Gastrocnemius medialis (tissue), 4 donors: ENCODE measurements around the gene BANF2. TPM values are rescaled to one million over a fixed set of nuclear protein-coding genes. Genes with fewer than 3 reads are reported as not detected.
A peak's percentile ranks its signal among the peaks of the same experiment; 100 is the strongest.

Experiments used
- ATAC-seq, 2 donors: fragments of 150-250 bp; one replicate each; pipeline ENCODE4 v1.9.1; 2016
- DNase-seq, 2 donors: peaks; one replicate each; pipeline ENCODE4 v3.0.0-alpha.2; 2019
- H3K27ac ChIP-seq, 4 donors: fragments of 200-600 bp; sonication (generic); 1 replicate in 1 of 4; 2 replicates in 3 of 4; pipeline ENCODE4 v1.5.1; 2016 to 2018; ENCODE audit warnings: mild to moderate bottlenecking in 2 of 4, moderate library complexity in 1 of 4
- H3K27me3 ChIP-seq, 3 donors: fragments of 200-600 bp; sonication (generic) in 2 of 3; 1 replicate in 1 of 3; 2 replicates in 2 of 3; pipeline versions ENCODE4 v1.5.1 to v1.6.0; 2016 to 2019; ENCODE audit warnings: mild to moderate bottlenecking in 1 of 3, moderate library complexity in 1 of 3
- H3K36me3 ChIP-seq, 2 donors: fragments of 200-600 bp; sonication (generic) in 1 of 2; one replicate each; pipeline ENCODE4 v1.5.1; 2017 to 2018
- H3K4me1 ChIP-seq, 2 donors: fragments of 200-600 bp; sonication (generic) in 1 of 2; one replicate each; pipeline ENCODE4 v1.5.1; 2016 to 2017; ENCODE audit warnings: mild to moderate bottlenecking in 2 of 2
- H3K4me3 ChIP-seq, 4 donors: fragments of 200-600 bp; sonication (generic) in 3 of 4; 1 replicate in 1 of 4; 2 replicates in 3 of 4; pipeline ENCODE4 v1.5.1; 2016 to 2019; ENCODE audit warnings: mild to moderate bottlenecking in 2 of 4
- H3K9me3 ChIP-seq, 3 donors: fragments of 200-600 bp; sonication (generic) in 2 of 3; 1 replicate in 1 of 3; 2 replicates in 2 of 3; pipeline ENCODE4 v1.5.1; 2016 to 2019
- POLR2A ChIP-seq, 2 donors: fragments of 450-650 bp; IDR thresholded peaks; one replicate each; pipeline ENCODE4 v1.6.1; 2017; ENCODE audit warnings: antibody characterized with exemption in 2 of 2, mild to moderate bottlenecking in 2 of 2, moderate library complexity in 2 of 2
- in situ Hi-C, 4 donors: fragments of 200-750 bp; cut with MboI; loops; one replicate each; pipeline versions ENCODE4 v1.15.0 to v1.8.0; 2017; ENCODE audit warnings: low sequenced_read_pairs in 4 of 4
- intact Hi-C: fragments of 100-400 bp; cut with DNase I; formaldehyde crosslinking; loops from one replicate; pipeline ENCODE4 v1.15.1; 2023; ENCODE audit warnings: low total_unique reads
- total RNA-seq, 4 donors: library from RNA; depleted of rRNA; stranded (reverse); fragments of >200 nt; gene quantifications; one replicate each; pipeline versions ENCODE4 v1.1.0 to v1.2.3, GENCODE V29; 2016
- TF ChIP-seq, protein P1 (sequence below), 5 experiments: fragments of 450-650 bp in 3 of 5; fragments of 200-600 bp in 2 of 5; sonication (generic) in 2 of 5; IDR thresholded peaks in 4 of 5; conservative IDR thresholded peaks in 1 of 5; 1 replicate in 4 of 5; 2 replicates in 1 of 5; pipeline ENCODE4 v1.5.1; 2016 to 2019; ENCODE audit warnings: antibody characterized with exemption in 5 of 5, mild to moderate bottlenecking in 3 of 5, moderate library complexity in 3 of 5

Gene BANF2
- total RNA-seq, 4 donors from 2014 or later, result not detected

DNA sequence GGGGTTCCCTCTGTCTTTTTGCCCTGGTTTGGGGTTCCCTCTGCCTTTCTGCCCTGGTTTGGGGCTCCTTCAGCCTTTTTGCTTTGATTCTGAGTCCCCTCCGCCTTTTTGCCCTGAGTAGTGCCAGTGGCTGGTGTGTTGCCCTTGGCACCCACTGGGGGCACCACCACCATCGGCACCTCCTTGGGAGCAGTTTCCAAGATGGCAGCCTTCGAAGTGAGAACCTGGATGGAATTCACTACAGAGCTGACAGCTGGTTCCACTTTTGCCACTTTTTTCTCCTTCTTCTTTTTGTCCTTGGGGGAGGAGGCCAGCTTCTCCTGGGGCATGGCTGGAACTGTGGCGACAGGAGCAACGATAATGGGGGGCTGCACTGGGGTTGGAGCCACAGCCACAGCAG, 40.0 kb upstream of the BANF2 start:
- Histone ChIP-seq H3K36me3 (peaks cover 0 to 10% of the 10 kb centered on the region in 2 donors), H3K27me3 (no peaks in the 10 kb centered on the region), H3K4me1 (peaks cover 22 to 23% of the 10 kb centered on the region in 2 donors), H3K27ac (no peak overlapping the region), H3K9me3 (no peaks in the 10 kb centered on the region), H3K4me3 (no peak overlapping the region)
- in situ Hi-C loops, result loop anchor here in 1 of 4 donors (25.0 kb wide), 1 partner anchor 102 kb away; no protein-coding TSS in a partner anchor
- DNase-seq (no peak), ATAC-seq (no peak)
- intact Hi-C loops, result no loop called here
- TF ChIP-seq, protein P1, sequence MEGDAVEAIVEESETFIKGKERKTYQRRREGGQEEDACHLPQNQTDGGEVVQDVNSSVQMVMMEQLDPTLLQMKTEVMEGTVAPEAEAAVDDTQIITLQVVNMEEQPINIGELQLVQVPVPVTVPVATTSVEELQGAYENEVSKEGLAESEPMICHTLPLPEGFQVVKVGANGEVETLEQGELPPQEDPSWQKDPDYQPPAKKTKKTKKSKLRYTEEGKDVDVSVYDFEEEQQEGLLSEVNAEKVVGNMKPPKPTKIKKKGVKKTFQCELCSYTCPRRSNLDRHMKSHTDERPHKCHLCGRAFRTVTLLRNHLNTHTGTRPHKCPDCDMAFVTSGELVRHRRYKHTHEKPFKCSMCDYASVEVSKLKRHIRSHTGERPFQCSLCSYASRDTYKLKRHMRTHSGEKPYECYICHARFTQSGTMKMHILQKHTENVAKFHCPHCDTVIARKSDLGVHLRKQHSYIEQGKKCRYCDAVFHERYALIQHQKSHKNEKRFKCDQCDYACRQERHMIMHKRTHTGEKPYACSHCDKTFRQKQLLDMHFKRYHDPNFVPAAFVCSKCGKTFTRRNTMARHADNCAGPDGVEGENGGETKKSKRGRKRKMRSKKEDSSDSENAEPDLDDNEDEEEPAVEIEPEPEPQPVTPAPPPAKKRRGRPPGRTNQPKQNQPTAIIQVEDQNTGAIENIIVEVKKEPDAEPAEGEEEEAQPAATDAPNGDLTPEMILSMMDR (IDR thresholded peaks at IDR 0.05 in 4 of 5, conservative IDR thresholded peaks at IDR 0.05 in 1 of 5), result no peak
- no peak for TF ChIP-seq POLR2A (IDR thresholded peaks at IDR 0.05)

DNA sequence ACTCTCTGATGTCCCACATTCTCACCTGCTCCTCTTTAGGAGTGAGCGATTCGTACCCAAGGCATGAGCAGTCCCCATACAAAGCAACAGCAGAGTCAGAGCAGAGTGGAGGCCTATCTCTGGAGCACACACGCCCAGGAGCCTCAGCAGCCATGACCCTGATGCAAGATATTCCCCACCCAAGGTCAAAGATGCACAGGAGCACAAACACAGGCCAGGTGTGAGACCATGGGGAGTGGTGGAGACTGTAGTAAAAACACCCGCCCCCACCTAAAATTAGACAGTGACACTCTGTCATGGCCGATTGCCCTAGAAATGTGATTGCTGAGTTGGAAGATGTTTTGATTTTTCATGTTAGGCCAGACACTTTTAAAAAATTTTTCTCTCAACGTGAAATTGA, 39.1 kb upstream of the BANF2 start:
- peaks cover 17 to 23% of the 10 kb centered on the region in 2 donors for H3K4me1 ChIP-seq

DNA sequence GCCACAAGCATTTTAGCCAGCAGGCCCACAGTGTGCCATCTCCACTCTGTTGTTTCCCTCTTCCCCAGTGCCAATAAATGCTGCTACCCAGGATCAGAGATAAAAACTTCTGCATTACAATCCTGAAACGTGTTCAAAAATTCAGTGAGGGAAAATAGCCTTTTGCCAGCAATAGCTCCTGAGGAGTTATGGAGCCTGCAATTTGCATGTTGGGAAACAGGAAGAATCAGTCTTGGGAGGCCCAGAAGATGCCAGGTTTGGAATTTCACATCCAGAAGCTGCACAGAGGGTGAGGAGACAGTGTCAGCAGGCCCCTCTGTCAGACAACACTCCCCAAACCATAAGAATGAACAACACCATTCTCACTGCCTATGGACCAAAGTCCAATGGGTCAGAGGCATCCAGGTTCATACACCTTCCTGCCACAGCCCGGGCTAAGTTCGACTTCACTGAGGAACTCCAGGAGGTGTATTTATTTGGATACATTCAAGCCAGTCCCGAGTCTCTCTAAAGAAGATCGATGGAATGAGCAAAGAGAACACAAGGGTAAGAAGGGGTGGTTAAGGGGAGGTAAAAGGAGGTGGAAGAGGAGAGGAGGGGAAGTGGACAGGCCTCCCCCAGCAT, 38.5 kb upstream of the BANF2 start:
- intact Hi-C loops, result no loop called here

More for the DNA sequence above, 39.1 kb upstream of the BANF2 start:
- intact Hi-C loops (no loop called here), in situ Hi-C loops (loop anchor here in 1 of 4 donors (25.0 kb wide), 1 partner anchor 102 kb away; no protein-coding TSS in a partner anchor)
- Histone ChIP-seq H3K27me3 (no peaks in the 10 kb centered on the region), H3K4me3 (no peak overlapping the region), H3K9me3 (no peaks in the 10 kb centered on the region), H3K27ac (peak overlapping the region in 1 of 4 donors; percentile 25), H3K36me3 (peaks cover 0 to 10% of the 10 kb centered on the region in 2 donors)
- ATAC-seq (no peak), DNase-seq (no peak)
- TF ChIP-seq, protein P1 (IDR thresholded peaks at IDR 0.05 in 4 of 5, conservative IDR thresholded peaks at IDR 0.05 in 1 of 5), result no peak
- no peak for TF ChIP-seq POLR2A (IDR thresholded peaks at IDR 0.05)

DNA sequence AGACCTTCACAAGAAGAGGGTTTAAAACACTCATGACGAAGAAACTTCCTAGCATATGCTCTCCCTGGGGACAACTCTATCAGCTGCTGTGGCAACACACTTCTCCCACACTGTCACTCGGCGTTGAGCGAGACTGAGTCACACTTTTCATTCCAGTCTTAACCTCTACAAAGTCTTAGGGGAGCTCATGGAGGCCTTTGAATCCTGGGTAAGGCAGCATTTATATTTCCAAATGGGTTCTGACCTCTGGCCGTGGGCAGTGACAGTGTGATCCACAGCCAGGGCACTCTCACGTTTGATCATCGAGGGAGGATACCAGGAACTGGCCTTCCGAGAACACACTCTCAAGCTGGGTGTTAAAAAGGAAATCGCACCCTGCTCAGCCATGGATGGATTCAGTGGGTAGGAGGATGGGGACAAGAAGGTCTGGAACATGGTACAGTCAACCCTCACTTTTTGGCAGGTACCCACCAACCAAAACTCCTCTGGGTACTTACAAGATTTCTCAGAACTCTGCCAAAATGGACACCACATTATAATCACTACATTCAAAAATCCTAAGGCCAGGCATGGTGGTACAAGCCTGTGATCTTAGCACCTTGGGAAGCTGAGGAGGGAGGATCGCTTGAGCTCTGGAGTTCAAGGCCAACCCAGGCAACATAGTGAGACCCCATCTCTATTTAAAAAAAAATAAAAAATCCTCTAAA, 37.3 kb upstream of the BANF2 start:
- in situ Hi-C loops, result loop anchor here in 1 of 4 donors (25.0 kb wide), 1 partner anchor 100 kb away; no protein-coding TSS in a partner anchor
- H3K36me3 ChIP-seq, result peaks cover 0 to 10% of the 10 kb centered on the region in 2 donors

More for the DNA sequence above, 38.5 kb upstream of the BANF2 start:
- Histone ChIP-seq H3K27ac (peak overlapping the region; percentile 15 to 43 (median 26)), H3K4me3 (no peak overlapping the region), H3K36me3 (peaks cover 0 to 10% of the 10 kb centered on the region in 2 donors), H3K4me1 (peaks cover 17 to 23% of the 10 kb centered on the region in 2 donors), H3K9me3 (no peaks in the 10 kb centered on the region), H3K27me3 (no peaks in the 10 kb centered on the region)
- DNase-seq (no peak), ATAC-seq (no peak)
- no peak for TF ChIP-seq POLR2A (IDR thresholded peaks at IDR 0.05)
- TF ChIP-seq, protein P1 (IDR thresholded peaks at IDR 0.05 in 4 of 5, conservative IDR thresholded peaks at IDR 0.05 in 1 of 5), result no peak
- in situ Hi-C loops, result loop anchor here in 1 of 4 donors (25.0 kb wide), 1 partner anchor 101 kb away; no protein-coding TSS in a partner anchor

More for the DNA sequence above, 37.3 kb upstream of the BANF2 start:
- TF ChIP-seq, protein P1 (IDR thresholded peaks at IDR 0.05 in 4 of 5, conservative IDR thresholded peaks at IDR 0.05 in 1 of 5), result no peak
- no peak for TF ChIP-seq POLR2A (IDR thresholded peaks at IDR 0.05)
- ATAC-seq (peak; percentile 69 to 92), DNase-seq (peak; percentile 56 to 62)
- H3K27ac ChIP-seq, result peak overlapping the region; percentile 25 to 61 (median 35)
- H3K27me3 ChIP-seq, result no peaks in the 10 kb centered on the region
- intact Hi-C loops, result no loop called here
- H3K4me3 ChIP-seq, result no peak overlapping the region
- peaks cover 8 to 17% of the 10 kb centered on the region in 2 donors for H3K4me1 ChIP-seq
- no peaks in the 10 kb centered on the region for H3K9me3 ChIP-seq
